Subcutaneous adipose tissue (tissue), 4 donors: ENCODE measurements around the gene GDF11. TPM values are rescaled to one million over a fixed set of nuclear protein-coding genes. Genes with fewer than 3 reads are reported as not detected.

Source experiments
- CTCF ChIP-seq: fragments of 450-650 bp; IDR thresholded peaks from one replicate; pipeline ENCODE4 v1.5.1; 2016; ENCODE audit warnings: low read depth, mild to moderate bottlenecking, control low read depth, antibody characterized with exemption, moderate library complexity
- total RNA-seq, 4 donors: library from RNA; depleted of rRNA; stranded (reverse); fragments of >200 nt; gene quantifications; one replicate each; pipeline ENCODE4 v1.1.0, GENCODE V29; 2016

GDF11 gene
- total RNA-seq, 4 donors from 2014 or later = 0.82 to 1.8 (median 1.2) TPM

GRCh38 chr12:55703901-55704761 is 38.8 kb upstream of the GDF11 start:
- TF ChIP-seq CTCF = no peak

- no peak for TF ChIP-seq CTCF
These were observed 37.9 kb upstream of the GDF11 start for GRCh38 chr12:55704824-55705718.

- no peak for TF ChIP-seq CTCF
These were observed 37.0 kb upstream of the GDF11 start for GRCh38 chr12:55705782-55706402.

- no peak for TF ChIP-seq CTCF
These were observed 36.2 kb upstream of the GDF11 start for GRCh38 chr12:55706568-55707218.

GRCh38 chr12:55707219-55707671 is 35.7 kb upstream of the GDF11 start:
- TF ChIP-seq CTCF = no peak

GRCh38 chr12:55707841-55708694 is 34.9 kb upstream of the GDF11 start, which contains the start of gene ITGA7:
ITGA7 (minus strand) TSS chr12:55707904; CDS start chr12:55707682, 222 bp downstream.
- no peak for TF ChIP-seq CTCF
